ENCODE data around the gene TMEM238.

Gene TMEM238

GRCh38 chr19:55352040-55352439 is 32.1 kb downstream of the TMEM238 start:
- in situ Hi-C loops (cut with HindIII; ENCODE audit: low sequenced_read_pairs): loop anchor here (5.0 to 10.0 kb wide), 3 partner anchors 40 to 253 kb away; partner anchors contain the start of genes ZNF524 and ZNF865
- no peak for TF ChIP-seq CTCF (IDR thresholded peaks at IDR 0.05; ENCODE audit: low read depth, low read length, missing control alignments)
- H3K4me3 ChIP-seq (ENCODE audit: low read depth, low read length): no peak overlapping the region
- DNase-seq (ENCODE audit: low read depth): no peak

- TF ChIP-seq CTCF (IDR thresholded peaks at IDR 0.05; ENCODE audit: low read depth, low read length, missing control alignments): no peak
- in situ Hi-C loops (cut with HindIII; ENCODE audit: low sequenced_read_pairs): loop anchor here (5.0 to 10.0 kb wide), 3 partner anchors 42 to 254 kb away; partner anchors contain the start of genes ZNF524 and ZNF865
- no peak overlapping the region for H3K4me3 ChIP-seq (ENCODE audit: low read depth, low read length)
- no peak for DNase-seq (ENCODE audit: low read depth)
Observed at GRCh38 chr19:55350620-55351315, 33.3 kb downstream of the TMEM238 start.

GRCh38 chr19:55348317-55349034 is 35.6 kb downstream of the TMEM238 start:
- in situ Hi-C loops (cut with HindIII; ENCODE audit: low sequenced_read_pairs): no loop called here
- no peak for TF ChIP-seq CTCF (IDR thresholded peaks at IDR 0.05; ENCODE audit: low read depth, low read length, missing control alignments)
- DNase-seq (ENCODE audit: low read depth): no peak
- H3K4me3 ChIP-seq (ENCODE audit: low read depth, low read length): no peak overlapping the region

GRCh38 chr19:55347442-55348009 is 36.6 kb downstream of the TMEM238 start:
- no peak for DNase-seq (ENCODE audit: low read depth)
- H3K4me3 ChIP-seq (ENCODE audit: low read depth, low read length): no peak overlapping the region
- no peak for TF ChIP-seq CTCF (IDR thresholded peaks at IDR 0.05; ENCODE audit: low read depth, low read length, missing control alignments)
- in situ Hi-C loops (cut with HindIII; ENCODE audit: low sequenced_read_pairs): no loop called here

GRCh38 chr19:55346725-55347441 is 37.2 kb downstream of the TMEM238 start:
- no peak for TF ChIP-seq CTCF (IDR thresholded peaks at IDR 0.05; ENCODE audit: low read depth, low read length, missing control alignments)
- H3K4me3 ChIP-seq (ENCODE audit: low read depth, low read length): no peak overlapping the region
- DNase-seq (ENCODE audit: low read depth): no peak
- in situ Hi-C loops (cut with HindIII; ENCODE audit: low sequenced_read_pairs): no loop called here
